NCI-H2171 treated with DMSO at 0.1 percent for 48 hours (cell line): Measurements from ENCODE around the gene CNNM1.

Source experiments
- DNase-seq: peaks from one replicate; lab custom pipeline; 2025; lab: John Stamatoyannopoulos, UW

Gene CNNM1

GRCh38 chr10:99374526-99374925 is 45.4 kb downstream of the CNNM1 start:
- no peak for DNase-seq

GRCh38 chr10:99374972-99375371 is 45.8 kb downstream of the CNNM1 start:
- no peak for DNase-seq

GRCh38 chr10:99375426-99375825 is 46.3 kb downstream of the CNNM1 start:
- DNase-seq, result no peak

- no peak for DNase-seq
Measured at GRCh38 chr10:99382176-99382575, 53.0 kb downstream of the CNNM1 start.

GRCh38 chr10:99387071-99387470 is 57.9 kb downstream of the CNNM1 start:
- no peak for DNase-seq

- DNase-seq, result no peak
Measured at GRCh38 chr10:99387541-99387940, 58.4 kb downstream of the CNNM1 start.

- no peak for DNase-seq
Measured at GRCh38 chr10:99389729-99390480, 60.7 kb downstream of the CNNM1 start.

- no peak for DNase-seq
Measured at GRCh38 chr10:99391346-99391745, 62.2 kb downstream of the CNNM1 start.

GRCh38 chr10:99393036-99393435 is 63.9 kb downstream of the CNNM1 start:
- no peak for DNase-seq

GRCh38 chr10:99393683-99394082 is 64.5 kb downstream of the CNNM1 start:
- no peak for DNase-seq

- peak; percentile 86 for DNase-seq
Measured at GRCh38 chr10:99394256-99394655, 65.1 kb downstream of the CNNM1 start.

- DNase-seq, result peak; percentile 75
Measured at GRCh38 chr10:99394761-99395386, 65.7 kb downstream of the CNNM1 start.

GRCh38 chr10:99395750-99396445 is 66.7 kb downstream of the CNNM1 start:
- DNase-seq, result peak; percentile 26

- no peak for DNase-seq
Measured at GRCh38 chr10:99396471-99396870, 67.3 kb downstream of the CNNM1 start.

- DNase-seq, result no peak
Measured at GRCh38 chr10:99399664-99400063, 70.5 kb downstream of the CNNM1 start.

- no peak for DNase-seq
Measured at GRCh38 chr10:99403674-99404073, 74.5 kb downstream of the CNNM1 start.

- DNase-seq, result no peak
Measured at GRCh38 chr10:99406149-99406548, 77.0 kb downstream of the CNNM1 start.

GRCh38 chr10:99410146-99410545 is 81.0 kb downstream of the CNNM1 start:
- no peak for DNase-seq

GRCh38 chr10:99410876-99411275 is 81.7 kb downstream of the CNNM1 start:
- DNase-seq, result no peak

- DNase-seq, result no peak
Measured at GRCh38 chr10:99411546-99411945, 82.4 kb downstream of the CNNM1 start.

GRCh38 chr10:99412099-99412498 is 82.9 kb downstream of the CNNM1 start:
- DNase-seq, result no peak

GRCh38 chr10:99418910-99419624 is 89.9 kb downstream of the CNNM1 start:
- no peak for DNase-seq
